Vagina (tissue), 2 donors: Measurements from ENCODE around the gene OR8D4. TPM values are rescaled to one million over a fixed set of nuclear protein-coding genes. Genes with fewer than 3 reads are reported as not detected.

Experiments used
- DNase-seq, 2 donors: peaks; one replicate each; pipeline ENCODE4 v3.0.0-alpha.2; 2017; ENCODE audit errors: extremely low spot score in 2 of 2
- H3K27ac ChIP-seq: fragments of 200-600 bp; sonication (generic); one replicate; pipeline ENCODE4 v1.5.1; 2019
- H3K27me3 ChIP-seq: fragments of 200-600 bp; sonication (generic); one replicate; pipeline ENCODE4 v1.5.1; 2019
- H3K36me3 ChIP-seq, 2 donors: fragments of 200-600 bp; sonication (generic); one replicate each; pipeline ENCODE4 v1.5.1; 2017 to 2019
- H3K4me1 ChIP-seq: fragments of 200-600 bp; sonication (generic); one replicate; pipeline ENCODE4 v1.5.1; 2019
- H3K4me3 ChIP-seq, 2 donors: fragments of 200-600 bp; sonication (generic); 1 replicate in 1 of 2; 2 replicates in 1 of 2; pipeline ENCODE4 v1.5.1; 2016 to 2019
- H3K9me3 ChIP-seq: fragments of 200-600 bp; sonication (generic); one replicate; pipeline ENCODE4 v1.5.1; 2019
- POLR2A ChIP-seq, 2 donors: fragments of 450-650 bp; IDR thresholded peaks; one replicate each; pipeline ENCODE4 v1.6.1; 2017; ENCODE audit warnings: antibody characterized with exemption in 2 of 2, mild to moderate bottlenecking in 2 of 2, moderate library complexity in 2 of 2
- POLR2AphosphoS5 ChIP-seq, 2 donors: sonication (generic); formaldehyde crosslinking; IDR thresholded peaks; one replicate each; pipeline ENCODE4 v1.9.0; 2017; ENCODE audit warnings: antibody characterized with exemption in 2 of 2, mild to moderate bottlenecking in 2 of 2, low read depth in 1 of 2; ENCODE audit not compliant: insufficient read depth in 1 of 2
- intact Hi-C: fragments of 100-400 bp; cut with DNase I; formaldehyde crosslinking; loops from one replicate; pipeline ENCODE4 v1.15.1; 2023
- total RNA-seq: library from RNA; depleted of rRNA; stranded (reverse); fragments of >200 nt; gene quantifications from one replicate; pipeline ENCODE4 v1.2.3, GENCODE V29; 2016
- TF ChIP-seq, protein P1 (sequence below), 3 experiments: fragments of 450-650 bp in 2 of 3; fragments of 200-600 bp in 1 of 3; sonication (generic) in 1 of 3; IDR thresholded peaks; one replicate each; pipeline ENCODE4 v1.5.1; 2017 to 2019; ENCODE audit warnings: antibody characterized with exemption in 3 of 3, mild to moderate bottlenecking in 2 of 3, moderate library complexity in 2 of 3

OR8D4 gene
- total RNA-seq, 1 donor from 2014 or later: not detected

DNA sequence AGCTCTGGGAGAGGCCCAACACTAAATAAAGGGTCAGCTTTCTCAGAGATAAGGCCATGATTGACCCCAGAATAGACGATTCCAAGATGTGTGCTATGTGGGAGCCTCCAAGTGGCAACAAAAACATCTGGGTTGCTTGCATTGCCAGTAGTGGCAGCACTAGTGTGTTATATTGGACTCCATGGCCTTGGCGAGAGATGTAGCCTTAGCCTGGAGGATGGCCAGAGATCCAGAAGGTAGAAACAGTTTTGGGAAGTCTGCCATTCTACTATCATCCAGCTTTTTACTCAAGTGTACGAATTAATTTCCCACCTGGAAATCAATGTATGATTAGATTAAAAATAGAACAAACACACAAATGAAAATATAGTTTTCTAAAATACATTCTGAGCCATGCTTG is 3.0 kb downstream of the OR8D4 start:
- no peak overlapping the region for H3K4me3 ChIP-seq
- H3K36me3 ChIP-seq: no peaks in the 10 kb centered on the region
- TF ChIP-seq POLR2AphosphoS5 (IDR thresholded peaks at IDR 0.05; ENCODE audit: insufficient read depth in 1 of 2, low read depth in 1 of 2) (no peak), POLR2A (IDR thresholded peaks at IDR 0.05) (no peak)
- TF ChIP-seq, protein P1, sequence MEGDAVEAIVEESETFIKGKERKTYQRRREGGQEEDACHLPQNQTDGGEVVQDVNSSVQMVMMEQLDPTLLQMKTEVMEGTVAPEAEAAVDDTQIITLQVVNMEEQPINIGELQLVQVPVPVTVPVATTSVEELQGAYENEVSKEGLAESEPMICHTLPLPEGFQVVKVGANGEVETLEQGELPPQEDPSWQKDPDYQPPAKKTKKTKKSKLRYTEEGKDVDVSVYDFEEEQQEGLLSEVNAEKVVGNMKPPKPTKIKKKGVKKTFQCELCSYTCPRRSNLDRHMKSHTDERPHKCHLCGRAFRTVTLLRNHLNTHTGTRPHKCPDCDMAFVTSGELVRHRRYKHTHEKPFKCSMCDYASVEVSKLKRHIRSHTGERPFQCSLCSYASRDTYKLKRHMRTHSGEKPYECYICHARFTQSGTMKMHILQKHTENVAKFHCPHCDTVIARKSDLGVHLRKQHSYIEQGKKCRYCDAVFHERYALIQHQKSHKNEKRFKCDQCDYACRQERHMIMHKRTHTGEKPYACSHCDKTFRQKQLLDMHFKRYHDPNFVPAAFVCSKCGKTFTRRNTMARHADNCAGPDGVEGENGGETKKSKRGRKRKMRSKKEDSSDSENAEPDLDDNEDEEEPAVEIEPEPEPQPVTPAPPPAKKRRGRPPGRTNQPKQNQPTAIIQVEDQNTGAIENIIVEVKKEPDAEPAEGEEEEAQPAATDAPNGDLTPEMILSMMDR (IDR thresholded peaks at IDR 0.05): no peak
- H3K27ac ChIP-seq: no peak overlapping the region
- H3K27me3 ChIP-seq: no peaks in the 10 kb centered on the region
- intact Hi-C loops: no loop called here
- DNase-seq: no peak
- H3K4me1 ChIP-seq: no peaks in the 10 kb centered on the region
- H3K9me3 ChIP-seq: no peaks in the 10 kb centered on the region

GRCh38 chr11:123905826-123906225 is 3.9 kb downstream of the OR8D4 start:
- intact Hi-C loops: no loop called here

DNA sequence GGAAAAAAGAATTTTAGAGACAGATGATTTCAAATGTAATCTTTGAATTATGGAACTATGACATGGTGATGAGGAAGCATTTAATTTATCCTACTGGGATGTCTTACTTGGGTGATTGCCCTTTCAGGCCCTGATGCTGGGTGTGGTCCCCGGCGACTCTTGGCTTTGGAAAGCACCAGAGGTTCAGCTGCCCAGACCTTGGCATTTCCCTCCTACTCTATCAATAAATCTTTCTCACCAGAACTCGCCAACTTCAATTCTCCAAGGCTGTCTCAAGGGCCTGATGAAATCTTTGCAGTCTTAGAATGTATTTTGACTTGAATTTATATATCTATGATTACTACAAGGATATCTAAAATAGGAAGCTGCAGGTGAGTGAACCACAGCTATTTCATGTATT is 19.0 kb downstream of the OR8D4 start:
- intact Hi-C loops: no loop called here
- TF ChIP-seq, protein P1 (IDR thresholded peaks at IDR 0.05): no peak
- TF ChIP-seq POLR2AphosphoS5 (IDR thresholded peaks at IDR 0.05; ENCODE audit: insufficient read depth in 1 of 2, low read depth in 1 of 2) (no peak), POLR2A (IDR thresholded peaks at IDR 0.05) (no peak)
- H3K4me1 ChIP-seq: no peaks in the 10 kb centered on the region
- H3K9me3 ChIP-seq: no peaks in the 10 kb centered on the region
- H3K4me3 ChIP-seq: no peak overlapping the region
- H3K36me3 ChIP-seq: no peaks in the 10 kb centered on the region
- no peak for DNase-seq
- H3K27me3 ChIP-seq: no peaks in the 10 kb centered on the region
- no peak overlapping the region for H3K27ac ChIP-seq

More at GRCh38 chr11:123905826-123906225, 3.9 kb downstream of the OR8D4 start:
- TF ChIP-seq POLR2A (IDR thresholded peaks at IDR 0.05) (no peak), POLR2AphosphoS5 (IDR thresholded peaks at IDR 0.05; ENCODE audit: insufficient read depth in 1 of 2, low read depth in 1 of 2) (no peak)
- TF ChIP-seq, protein P1 (IDR thresholded peaks at IDR 0.05): no peak
- no peaks in the 10 kb centered on the region for H3K9me3 ChIP-seq
- H3K4me1 ChIP-seq: no peaks in the 10 kb centered on the region
- H3K27ac ChIP-seq: no peak overlapping the region
- DNase-seq: no peak
- no peak overlapping the region for H3K4me3 ChIP-seq
- H3K27me3 ChIP-seq: no peaks in the 10 kb centered on the region
- no peaks in the 10 kb centered on the region for H3K36me3 ChIP-seq

DNA sequence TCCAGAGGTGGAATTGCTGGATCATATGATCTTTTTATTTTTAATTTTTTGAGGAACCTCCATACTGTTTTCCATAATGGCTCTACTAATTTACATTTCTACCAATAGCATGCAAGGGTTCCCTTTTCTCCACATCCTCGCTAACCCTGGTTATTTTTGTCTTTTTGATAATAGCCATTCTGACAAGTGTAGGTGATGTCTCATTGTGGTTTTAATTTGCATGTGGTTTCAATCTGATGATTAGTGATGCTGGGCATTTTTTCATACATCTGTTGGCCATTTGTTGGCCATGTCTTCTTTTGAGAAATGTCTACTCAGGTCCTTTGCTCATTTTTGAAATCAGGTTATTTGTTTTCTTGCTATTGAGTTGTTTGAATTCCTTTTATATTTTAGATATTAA is 22.1 kb downstream of the OR8D4 start:
- TF ChIP-seq, protein P1 (IDR thresholded peaks at IDR 0.05): no peak
- TF ChIP-seq POLR2A (IDR thresholded peaks at IDR 0.05) (no peak), POLR2AphosphoS5 (IDR thresholded peaks at IDR 0.05; ENCODE audit: insufficient read depth in 1 of 2, low read depth in 1 of 2) (no peak)
- Histone ChIP-seq H3K27me3 (no peaks in the 10 kb centered on the region), H3K36me3 (no peaks in the 10 kb centered on the region), H3K4me1 (no peaks in the 10 kb centered on the region), H3K4me3 (no peak overlapping the region), H3K27ac (no peak overlapping the region), H3K9me3 (no peaks in the 10 kb centered on the region)
- intact Hi-C loops: no loop called here
- no peak for DNase-seq

DNA sequence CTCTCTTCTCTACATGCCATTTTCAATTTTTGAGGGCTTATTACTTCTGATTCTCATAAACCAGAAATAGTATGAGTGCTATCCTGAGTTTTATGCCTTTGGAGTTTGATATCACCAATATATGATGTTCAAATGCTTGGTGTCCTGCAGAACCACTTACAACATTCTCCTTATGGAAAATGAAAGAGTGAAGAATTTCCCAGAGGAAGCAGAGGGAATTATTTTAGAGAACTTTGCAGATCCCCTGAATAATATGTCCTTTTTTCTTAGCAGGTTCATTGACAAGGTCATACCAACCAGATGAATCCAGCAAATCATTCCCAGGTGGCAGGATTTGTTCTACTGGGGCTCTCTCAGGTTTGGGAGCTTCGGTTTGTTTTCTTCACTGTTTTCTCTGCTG is 37.4 kb downstream of the OR8D4 start, which contains the start of gene OR4D5:
Gene OR4D5, plus strand, starts transcription at position 301 of the 400 bp plus-strand sequence. Its CDS starts 0 bp downstream, at position 301.
- TF ChIP-seq, protein P1 (IDR thresholded peaks at IDR 0.05): no peak
- TF ChIP-seq POLR2A (IDR thresholded peaks at IDR 0.05) (no peak), POLR2AphosphoS5 (IDR thresholded peaks at IDR 0.05; ENCODE audit: insufficient read depth in 1 of 2, low read depth in 1 of 2) (no peak)
- intact Hi-C loops: no loop called here
- no peak for DNase-seq
- no peaks in the 10 kb centered on the region for H3K4me1 ChIP-seq
- no peaks in the 10 kb centered on the region for H3K36me3 ChIP-seq
- H3K9me3 ChIP-seq: no peaks in the 10 kb centered on the region
- H3K27me3 ChIP-seq: no peaks in the 10 kb centered on the region
- no peak within 1 kb of the TSS for H3K4me3 ChIP-seq
- H3K27ac ChIP-seq: no peak within 1 kb of the TSS
